Measurements from ENCODE around the gene ZNF567.
"Not testable (repeated sequence)": the region's sequence is repeated elsewhere in the genome, so short reads cannot be mapped to it uniquely, and the experiment has no call there.

ZNF567 gene

DNA sequence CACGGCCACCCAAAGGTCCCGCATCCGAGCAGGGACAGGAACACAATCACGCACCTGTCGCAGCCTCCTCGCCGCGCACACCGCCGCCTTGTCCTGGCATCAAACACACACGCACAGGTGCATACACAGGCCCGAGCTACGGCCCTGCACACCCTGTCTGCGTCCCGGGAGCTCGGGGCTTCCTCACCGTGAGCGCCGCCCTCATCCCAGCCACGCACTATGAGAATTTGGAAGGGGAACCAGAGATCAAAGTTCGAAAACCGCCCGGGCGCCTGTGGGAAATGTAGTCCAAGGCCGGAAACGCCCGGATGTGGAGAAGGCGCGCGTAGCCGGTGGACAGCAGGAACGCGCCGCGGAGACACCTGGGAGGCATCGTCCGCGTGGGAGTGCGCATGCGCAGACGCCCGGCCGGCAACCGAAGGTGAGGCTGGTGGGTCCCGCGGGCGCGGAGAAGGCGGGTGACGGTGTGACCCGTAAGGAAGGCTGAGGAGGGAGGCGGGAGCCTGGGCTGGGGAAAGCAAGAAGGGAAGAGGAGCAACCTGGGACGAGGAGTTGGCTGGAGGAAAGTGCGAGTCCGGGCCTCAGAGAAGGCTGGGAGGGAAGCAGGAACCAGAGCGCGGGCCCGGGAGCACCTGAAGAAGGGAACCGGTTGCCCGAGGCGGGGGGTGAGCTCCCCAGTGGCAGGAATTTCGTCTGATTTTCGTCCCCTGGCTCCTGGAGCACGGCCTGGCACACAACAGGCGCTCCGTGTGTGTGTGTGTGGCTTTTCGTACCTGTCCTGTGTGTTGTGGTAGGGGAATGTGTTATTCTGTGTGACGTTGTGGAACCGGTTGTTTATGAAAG lies at the start of gene ZNF567:
TSS of gene ZNF567 (plus strand) at position 399 of the 843 bp plus-strand sequence. CDS start 7,256 bp downstream, outside the sequence.
- FAIRE-seq, result peak; percentile 20
- DNase-seq (ENCODE audit: low spot score), result peak; percentile 98

DNA sequence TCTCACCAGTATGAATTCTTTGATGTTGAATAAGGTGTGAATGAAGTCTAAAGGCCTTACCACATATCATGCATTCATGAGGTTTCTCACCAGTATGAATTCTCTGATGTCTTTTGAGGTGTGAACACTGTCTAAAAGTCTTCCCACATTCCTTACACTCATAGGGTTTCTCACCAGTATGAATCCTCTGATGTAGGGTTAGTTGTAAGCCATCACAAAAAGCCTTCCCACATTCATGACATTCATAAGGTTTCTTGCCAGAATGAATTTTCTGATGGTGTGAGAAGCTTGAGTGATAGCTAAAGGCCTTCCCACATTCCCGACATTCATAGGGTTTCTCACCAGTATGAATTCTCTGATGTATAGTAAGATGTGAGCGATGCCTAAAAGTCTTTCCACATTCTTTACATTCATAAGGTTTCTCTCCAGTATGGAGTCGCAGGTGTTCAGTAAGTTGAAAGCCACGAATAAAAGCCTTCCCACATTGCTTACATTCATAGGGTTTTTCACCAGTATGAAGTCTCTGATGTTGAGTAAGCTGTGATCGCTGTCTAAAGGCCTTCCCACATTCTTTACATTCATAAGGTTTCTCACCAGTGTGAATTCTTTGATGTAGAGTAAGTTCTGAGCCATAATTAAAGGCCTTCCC lies 48.4 kb upstream of the ZNF567 start:
- DNase-seq (ENCODE audit: low spot score), result no peak
- no peak for FAIRE-seq

DNA sequence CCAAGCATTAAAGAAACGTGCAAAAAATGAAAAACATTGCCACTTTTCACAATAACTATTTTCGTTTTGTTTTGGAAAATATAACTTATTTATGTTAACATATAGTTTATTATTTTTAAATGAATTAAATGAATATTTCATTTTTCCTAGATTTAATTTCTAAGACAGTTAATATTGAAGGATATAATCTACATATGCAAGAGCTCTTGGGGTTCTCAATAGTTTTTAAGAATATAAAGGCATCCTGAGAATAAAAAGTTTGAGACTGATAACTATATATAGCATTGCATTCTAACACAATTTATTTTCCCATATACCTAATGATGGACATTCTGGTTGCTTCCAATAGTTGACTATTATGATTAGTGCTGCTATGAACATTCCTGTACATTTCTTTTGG lies 40.7 kb upstream of the ZNF567 start:
- DNase-seq (ENCODE audit: low spot score) (no peak), FAIRE-seq (no peak)

DNA sequence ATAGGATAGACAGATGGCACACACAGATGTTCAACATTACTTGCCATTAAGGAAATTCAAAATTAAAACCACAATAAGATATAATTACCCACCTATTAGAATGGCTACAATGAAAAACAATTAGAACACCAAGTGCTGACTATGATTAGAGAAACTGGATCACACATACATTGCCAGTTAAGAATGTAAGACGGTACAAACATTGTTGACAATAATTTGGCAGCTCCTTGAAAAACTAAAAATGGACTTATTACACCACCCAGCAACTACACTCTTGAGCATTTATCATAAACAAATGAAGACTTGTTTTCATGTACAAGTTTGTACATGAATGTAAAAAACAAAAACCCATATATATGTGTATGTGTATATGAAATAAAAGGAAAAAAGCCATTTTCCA lies 34.5 kb upstream of the ZNF567 start:
- DNase-seq (ENCODE audit: low spot score), result no peak
- no peak for FAIRE-seq

DNA sequence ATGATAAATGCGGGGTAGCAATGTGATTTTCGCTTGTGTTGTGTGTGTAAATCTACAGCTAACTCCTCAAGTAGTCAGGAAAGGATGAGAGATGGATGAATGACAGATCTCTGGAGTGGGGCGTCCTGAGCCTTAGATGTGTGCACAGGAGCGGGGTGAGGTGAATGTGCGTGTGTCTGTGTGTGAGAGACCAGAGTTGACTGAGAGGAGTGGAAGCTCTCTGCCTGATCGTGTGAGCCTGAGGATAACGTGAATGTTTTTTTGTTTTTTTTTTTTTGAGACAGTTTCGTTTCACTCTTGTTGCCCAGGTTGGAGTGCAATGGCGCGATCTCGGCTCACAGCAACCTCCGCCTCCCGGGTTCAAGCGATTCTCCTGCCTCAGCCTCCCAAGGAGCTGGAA lies 21.6 kb upstream of the ZNF567 start:
- FAIRE-seq (no peak), DNase-seq (ENCODE audit: low spot score) (no peak)

DNA sequence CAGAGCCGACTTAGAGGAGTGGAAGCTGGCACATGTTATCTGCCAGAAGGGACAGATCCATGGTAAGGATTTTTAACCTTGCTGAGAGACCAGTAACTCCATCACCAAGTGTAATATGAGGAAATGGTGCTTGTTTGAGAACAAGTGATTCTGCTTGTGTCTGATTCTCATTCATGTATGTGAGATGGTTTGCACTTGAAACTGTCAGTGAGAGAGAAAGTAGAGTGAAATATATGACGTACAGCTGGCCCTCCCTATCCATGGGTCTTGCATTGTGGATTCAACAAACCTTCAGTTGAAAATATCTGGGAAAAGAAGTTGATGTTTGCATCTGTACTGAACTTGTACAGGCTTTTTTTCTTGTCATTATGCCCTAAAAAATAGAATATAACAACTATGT lies 18.8 kb upstream of the ZNF567 start:
- no peak for FAIRE-seq
- no peak for DNase-seq (ENCODE audit: low spot score)

DNA sequence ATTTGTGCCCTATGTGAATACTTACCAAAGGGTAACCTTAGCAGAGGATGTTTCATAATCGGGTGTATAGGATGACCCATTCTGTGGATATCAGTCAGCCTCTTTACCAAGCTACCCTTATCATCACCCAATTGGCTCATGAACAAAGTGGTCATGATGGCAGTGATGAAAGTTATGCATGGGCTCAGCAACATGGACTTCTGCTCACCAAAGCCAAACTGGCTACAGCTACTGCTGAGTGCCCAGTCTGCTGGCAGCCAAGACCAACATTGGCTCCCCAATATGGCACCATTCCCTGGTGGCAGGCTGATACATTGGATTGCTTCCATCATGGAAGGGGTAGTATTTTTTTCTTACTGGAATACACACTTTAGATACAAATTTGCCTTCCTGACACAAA lies 15.0 kb upstream of the ZNF567 start:
- FAIRE-seq (no peak), DNase-seq (ENCODE audit: low spot score) (no peak)

DNA sequence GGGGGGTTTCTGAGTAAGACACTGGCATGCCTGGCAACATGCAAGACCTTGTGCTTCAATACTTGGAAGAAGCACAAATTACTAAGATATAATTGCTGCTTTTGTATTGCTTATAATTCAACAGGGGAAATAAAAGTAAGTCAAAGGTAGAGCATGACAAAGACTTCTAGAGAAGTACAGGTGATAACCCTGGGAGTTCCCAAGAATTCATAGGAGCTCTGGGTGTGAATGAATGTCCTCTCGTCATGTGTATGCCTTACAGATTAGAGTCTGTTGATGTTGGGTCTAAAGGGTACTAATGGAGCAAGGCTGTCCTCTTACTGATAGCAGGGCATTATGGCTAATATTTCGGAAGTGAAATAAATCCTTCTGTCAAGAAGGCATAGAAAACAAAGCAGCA lies 13.2 kb upstream of the ZNF567 start:
- FAIRE-seq, result no peak
- DNase-seq (ENCODE audit: low spot score), result no peak

DNA sequence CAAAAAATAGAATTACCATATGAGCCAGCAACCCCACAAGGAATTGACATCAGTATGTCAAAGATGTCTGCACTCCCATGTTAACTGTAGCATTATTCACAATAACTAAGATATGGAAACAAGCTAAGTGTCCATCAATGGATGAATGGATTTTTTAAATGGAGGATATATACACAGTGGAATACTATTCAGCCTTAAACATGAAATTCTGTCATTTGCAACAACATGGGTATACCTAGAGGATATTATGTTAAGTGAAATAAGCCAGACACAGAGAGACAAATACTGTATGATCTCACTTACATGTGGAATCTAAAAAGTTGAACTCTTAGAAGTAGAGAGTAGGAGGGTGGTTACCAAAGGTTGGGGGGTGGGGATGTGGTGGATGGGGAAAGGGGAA lies 8.0 kb upstream of the ZNF567 start:
- DNase-seq (ENCODE audit: low spot score) (no peak), FAIRE-seq (no peak)

DNA sequence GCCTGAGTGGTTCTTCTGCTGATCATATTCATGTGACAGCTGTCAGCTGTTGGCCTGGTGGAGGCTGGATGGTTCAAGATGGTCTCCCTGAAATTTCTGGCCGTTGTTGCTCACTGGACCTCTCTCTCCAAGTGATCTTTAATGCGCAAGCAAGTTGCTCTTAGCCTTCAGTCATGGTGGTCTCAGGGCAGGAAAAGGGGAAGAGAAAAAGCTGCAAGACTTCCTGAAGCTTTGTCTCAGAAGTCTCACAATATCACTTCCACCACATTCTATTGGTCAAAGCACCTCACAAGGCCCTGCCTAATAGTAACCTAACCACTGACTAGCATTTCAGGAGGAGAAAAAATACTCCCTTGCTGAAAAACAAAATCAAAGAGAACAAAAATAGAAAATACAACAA lies 1.6 kb upstream of the ZNF567 start:
- no peak for FAIRE-seq
- no peak for DNase-seq (ENCODE audit: low spot score)

DNA sequence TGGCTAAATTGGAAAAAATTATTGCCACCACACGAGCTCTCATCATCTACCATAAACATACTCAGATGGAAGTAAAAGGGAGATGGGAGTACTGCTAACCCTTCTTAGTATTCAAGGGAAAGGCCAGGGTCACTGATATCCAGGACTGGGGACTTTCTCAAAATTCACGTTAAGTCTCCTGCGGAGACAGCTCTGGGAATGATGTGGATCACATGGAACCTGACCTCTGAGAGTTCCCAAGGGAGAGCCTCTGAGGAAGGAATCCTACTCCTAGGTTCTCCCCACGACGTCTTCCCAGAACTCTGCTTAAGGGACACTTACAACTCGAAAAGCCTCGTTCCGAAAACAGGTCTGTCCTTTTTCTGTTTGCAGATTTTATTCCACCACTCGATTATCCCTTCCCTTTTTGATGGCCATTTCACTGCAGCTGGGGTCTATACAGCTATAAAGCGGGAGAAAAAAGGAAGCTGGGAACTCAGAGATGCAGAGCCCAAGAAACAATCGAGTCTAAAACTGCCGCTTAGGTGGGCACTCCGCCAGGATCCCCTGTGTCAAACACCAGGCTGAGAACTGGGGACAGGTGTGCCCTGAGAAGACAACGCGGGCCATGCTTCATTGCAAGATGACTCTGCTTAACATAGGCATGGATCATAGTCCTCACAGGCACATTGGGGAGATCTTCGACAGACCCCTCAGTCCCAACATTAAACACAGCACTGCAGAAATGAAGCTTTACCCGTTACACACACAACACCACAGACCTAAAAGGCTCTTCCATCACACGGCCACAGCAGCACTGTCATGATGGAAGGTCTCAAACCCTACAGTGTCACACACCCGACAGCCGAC lies 823 bp upstream of the ZNF567 start:
- DNase-seq (ENCODE audit: low spot score), result peak; percentile 14
- FAIRE-seq, result peak; percentile 20

DNA sequence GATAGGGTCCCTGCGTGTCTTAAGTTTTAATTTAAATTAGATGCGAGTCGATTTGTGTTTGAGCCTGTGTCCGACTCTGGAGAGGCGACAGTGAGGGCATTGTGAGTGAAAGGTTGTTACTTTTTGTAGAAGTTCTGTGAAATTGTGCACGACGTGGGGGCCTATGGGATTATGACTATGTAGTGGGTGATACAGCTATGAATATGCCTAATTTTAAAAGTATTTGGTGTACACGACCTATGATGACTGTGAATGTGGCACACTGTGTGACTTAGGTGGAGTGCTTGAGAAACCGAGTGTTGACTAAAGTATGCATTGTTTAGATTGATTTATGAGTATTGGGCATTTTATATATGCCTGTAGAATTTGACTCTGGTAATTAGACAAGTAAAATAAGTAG lies 646 bp downstream of the ZNF567 start:
- FAIRE-seq, result no peak
- DNase-seq (ENCODE audit: low spot score), result no peak

DNA sequence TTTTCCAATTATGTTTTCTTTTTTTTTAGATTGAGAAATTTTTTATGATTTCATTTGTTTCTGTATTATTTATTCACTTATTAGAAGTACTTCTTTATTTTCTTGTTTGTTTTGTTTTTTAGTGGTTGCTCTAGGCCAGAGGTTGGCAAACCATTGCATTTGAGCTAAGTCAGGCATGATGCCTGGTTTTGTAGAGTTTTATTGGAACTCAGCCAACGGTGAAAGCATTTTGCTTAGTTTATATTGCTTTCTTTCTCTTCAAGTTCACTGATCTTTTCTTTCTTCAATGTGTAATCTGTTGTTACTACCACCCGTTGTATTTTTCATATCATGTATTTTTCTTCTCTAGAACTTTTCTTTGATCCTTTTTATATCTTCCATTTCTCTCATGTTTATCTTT lies 19.7 kb downstream of the ZNF567 start:
- FAIRE-seq (no peak), DNase-seq (ENCODE audit: low spot score) (no peak)

DNA sequence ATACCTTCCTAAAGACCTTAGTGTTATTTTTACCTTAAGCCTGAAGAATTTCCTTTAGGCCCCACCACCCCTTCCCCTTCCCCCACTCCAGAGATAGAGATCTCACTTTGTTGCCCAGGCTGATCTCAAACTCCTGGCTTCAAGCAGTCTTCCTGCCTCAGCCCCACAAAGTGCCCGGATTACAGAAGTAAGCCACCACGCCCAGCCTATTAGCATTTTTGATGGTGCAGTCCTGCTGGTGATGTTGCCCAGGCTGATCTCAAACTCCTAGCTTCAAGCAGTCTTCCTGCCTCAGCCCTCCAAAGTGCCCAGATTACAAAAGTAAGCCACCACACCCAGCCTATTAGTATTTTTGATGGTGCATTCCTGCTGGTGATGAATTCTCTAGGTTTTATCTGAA lies 22.0 kb downstream of the ZNF567 start:
- no peak for FAIRE-seq

DNA sequence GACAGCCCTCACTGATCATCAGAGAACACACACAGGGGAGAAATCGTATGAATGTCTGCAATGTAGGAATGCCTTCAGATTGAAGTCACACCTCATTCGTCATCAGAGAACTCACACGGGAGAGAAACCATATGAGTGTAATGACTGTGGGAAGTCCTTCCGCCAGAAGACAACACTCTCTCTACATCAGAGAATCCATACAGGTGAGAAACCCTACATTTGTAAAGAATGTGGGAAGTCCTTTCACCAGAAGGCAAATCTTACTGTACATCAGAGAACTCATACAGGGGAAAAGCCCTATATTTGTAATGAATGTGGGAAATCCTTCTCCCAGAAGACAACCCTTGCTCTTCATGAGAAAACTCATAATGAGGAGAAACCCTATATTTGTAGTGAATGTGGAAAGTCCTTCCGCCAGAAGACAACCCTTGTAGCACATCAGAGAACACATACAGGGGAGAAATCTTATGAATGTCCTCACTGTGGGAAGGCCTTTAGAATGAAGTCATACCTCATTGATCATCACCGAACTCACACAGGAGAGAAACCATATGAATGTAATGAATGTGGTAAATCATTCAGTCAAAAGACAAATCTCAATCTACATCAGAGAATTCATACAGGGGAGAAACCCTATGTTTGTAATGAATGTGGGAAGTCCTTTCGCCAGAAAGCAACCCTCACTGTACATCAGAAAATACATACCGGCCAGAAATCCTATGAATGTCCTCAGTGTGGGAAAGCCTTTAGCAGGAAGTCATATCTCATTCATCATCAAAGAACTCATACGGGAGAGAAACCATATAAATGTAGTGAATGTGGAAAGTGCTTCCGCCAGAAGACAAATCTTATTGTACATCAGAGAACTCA lies 32.5 kb downstream of the ZNF567 start:
- DNase-seq (ENCODE audit: low spot score) (no peak), FAIRE-seq (no peak)

More for the DNA sequence above, 22.0 kb downstream of the ZNF567 start:
- no peak for DNase-seq (ENCODE audit: low spot score)

DNA sequence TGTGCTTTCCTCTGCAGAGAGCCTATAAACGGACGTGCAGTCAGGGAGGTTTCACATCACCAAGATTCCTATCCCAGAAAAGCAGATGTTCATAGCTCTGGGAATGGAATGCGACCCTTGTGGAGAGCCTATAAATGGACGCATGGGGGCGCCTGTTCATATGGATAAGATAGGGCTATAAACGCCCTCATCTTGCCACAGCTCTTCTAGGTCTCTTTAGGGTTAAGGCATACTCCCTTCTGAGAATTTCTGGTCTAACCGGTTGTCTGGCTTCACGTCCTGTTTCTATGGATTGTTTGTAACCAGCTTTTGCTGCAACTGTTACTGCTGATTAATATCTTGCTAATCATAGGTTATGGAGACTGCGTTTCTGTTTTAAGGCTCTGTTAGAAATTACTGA lies 48.8 kb downstream of the ZNF567 start:
- DNase-seq (ENCODE audit: low spot score); FAIRE-seq: not testable (repeated sequence)

DNA sequence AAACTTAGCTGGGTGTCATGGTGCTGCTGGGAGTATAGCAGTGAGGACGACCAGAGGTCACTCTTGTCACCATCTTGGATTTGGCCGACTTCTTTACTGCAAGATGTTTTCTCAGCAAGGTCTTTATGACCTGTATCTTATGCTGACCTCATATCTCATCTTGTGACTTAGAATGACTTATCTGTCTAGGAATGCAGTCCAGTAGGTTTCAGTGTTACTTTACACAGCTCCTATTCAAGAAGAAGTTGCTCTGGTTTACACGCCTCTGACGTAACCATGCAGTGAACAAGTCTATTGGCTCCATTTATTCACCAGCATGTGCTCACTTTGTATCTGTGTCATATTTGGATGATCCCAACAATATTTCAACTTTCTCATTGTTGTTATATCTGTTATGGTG lies 58.5 kb downstream of the ZNF567 start:
- no peak for DNase-seq (ENCODE audit: low spot score)
- FAIRE-seq, result no peak

DNA sequence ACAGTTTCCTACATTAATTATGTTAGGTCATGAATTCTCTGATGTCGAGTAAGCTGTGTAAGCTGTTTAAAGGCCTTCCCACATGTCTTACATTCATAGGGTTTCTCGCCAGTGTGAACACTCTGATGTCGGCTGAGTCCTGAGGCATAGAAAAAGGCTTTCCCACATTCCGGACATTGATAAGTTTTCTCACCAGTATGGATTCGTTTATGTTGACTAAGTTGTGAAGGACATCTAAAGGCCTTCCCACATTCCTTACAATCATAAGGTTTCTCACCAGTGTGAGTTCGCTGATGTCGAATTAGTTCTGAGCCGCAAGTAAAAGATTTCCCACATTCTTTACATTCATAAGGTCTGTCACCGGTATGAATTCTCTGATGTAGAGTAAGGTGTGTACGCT lies 60.3 kb downstream of the ZNF567 start:
- DNase-seq (ENCODE audit: low spot score) (no peak), FAIRE-seq (no peak)

DNA sequence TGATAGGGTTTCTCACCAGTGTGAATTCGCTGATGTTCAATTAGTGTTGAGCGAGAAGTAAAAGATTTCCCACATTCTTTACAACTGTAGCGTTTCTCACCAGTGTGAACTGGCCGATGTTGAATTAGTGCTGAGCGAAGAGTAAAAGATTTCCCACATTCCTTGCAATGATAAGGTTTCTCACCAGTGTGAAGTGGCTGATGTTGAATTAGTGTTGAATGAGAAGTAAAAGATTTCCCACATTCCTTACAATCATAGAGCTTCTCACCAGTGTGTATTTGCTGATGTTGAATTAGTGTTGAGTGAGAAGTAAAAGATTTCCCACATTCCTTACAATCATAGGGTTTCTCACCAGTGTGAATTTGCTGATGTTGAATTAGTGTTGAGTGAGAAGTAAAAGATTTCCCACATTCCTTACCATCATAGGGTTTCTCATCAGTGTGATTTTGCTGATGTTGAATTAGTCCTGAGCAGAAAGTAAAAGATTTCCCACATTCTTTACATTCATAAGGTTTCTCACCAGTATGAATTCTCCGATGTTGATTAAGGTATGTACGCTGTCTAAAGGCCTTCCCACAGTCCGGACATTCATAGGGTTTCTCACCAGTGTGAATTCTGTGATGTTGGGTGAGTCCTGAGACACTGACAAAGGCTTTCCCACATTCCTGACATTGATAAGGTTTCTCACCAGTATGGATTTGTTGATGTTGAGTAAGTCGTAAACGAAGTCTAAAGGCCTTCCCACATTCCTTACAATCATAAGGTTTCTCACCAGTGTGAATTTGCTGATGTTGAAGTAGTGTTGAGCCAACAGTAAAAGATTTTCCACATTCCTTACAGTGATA lies 61.2 kb downstream of the ZNF567 start:
- no peak for FAIRE-seq
- no peak for DNase-seq (ENCODE audit: low spot score)

DNA sequence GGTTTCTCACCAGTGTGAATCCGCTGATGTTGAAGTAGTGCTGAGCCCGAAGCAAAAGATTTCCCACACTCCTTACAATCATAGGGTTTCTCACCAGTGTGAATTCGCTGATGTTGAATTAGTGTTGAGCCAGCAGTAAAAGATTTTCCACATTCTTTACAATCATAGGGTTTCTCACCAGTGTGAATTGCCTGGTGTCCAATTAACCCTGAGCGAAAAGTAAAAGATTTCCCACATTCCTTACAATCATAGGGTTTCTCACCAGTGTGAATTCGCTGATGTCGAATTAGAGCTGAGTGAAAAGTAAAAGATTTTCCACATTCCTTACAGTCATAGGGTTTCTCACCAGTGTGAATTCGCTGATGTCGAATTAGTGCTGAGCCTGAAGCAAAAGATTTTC lies 62.2 kb downstream of the ZNF567 start:
- FAIRE-seq; DNase-seq (ENCODE audit: low spot score): not testable (repeated sequence)
